ENCODE data around the gene OBSCN. TPM values are rescaled to one million over a fixed set of nuclear protein-coding genes. Genes with fewer than 3 reads are reported as not detected.
A peak's percentile ranks its signal among the peaks of the same experiment; 100 is the strongest.

Gene OBSCN
- total RNA-seq, result 18.3 TPM

- intact Hi-C loops (cut with DNase I), result no loop called here
- DNase-seq (ENCODE audit: low spot score) (no peak), ATAC-seq (peak; percentile 6)
Measured at GRCh38 chr1:228207851-228208821, at the start of gene OBSCN. OBSCN (plus strand) TSS chr1:228208044; CDS start chr1:228211784, 3,740 bp downstream.

- DNase-seq (ENCODE audit: low spot score), result no peak
- intact Hi-C loops (cut with DNase I), result no loop called here
- ATAC-seq, result no peak
Measured at GRCh38 chr1:228158151-228159007, 49.5 kb upstream of the OBSCN start.

- intact Hi-C loops (cut with DNase I), result no loop called here
- no peak for ATAC-seq
- no peak for DNase-seq (ENCODE audit: low spot score)
Measured at GRCh38 chr1:228159008-228159665, 48.7 kb upstream of the OBSCN start.

- no peak for ATAC-seq
- DNase-seq (ENCODE audit: low spot score), result no peak
- intact Hi-C loops (cut with DNase I), result no loop called here
Measured at GRCh38 chr1:228160201-228160761, 47.6 kb upstream of the OBSCN start.

- intact Hi-C loops (cut with DNase I), result no loop called here
- DNase-seq (ENCODE audit: low spot score), result no peak
- ATAC-seq, result no peak
Measured at GRCh38 chr1:228161362-228161761, 46.5 kb upstream of the OBSCN start.

GRCh38 chr1:228161866-228162265, 46.0 kb upstream of the OBSCN start:
- ATAC-seq, result no peak
- intact Hi-C loops (cut with DNase I), result no loop called here
- no peak for DNase-seq (ENCODE audit: low spot score)

- intact Hi-C loops (cut with DNase I), result no loop called here
- DNase-seq (ENCODE audit: low spot score), result no peak
- ATAC-seq, result no peak
Measured at GRCh38 chr1:228162286-228163006, 45.4 kb upstream of the OBSCN start.

GRCh38 chr1:228163007-228163753, 44.7 kb upstream of the OBSCN start:
- peak; percentile 75 for DNase-seq (ENCODE audit: low spot score)
- no peak for ATAC-seq
- intact Hi-C loops (cut with DNase I), result no loop called here

- ATAC-seq (no peak), DNase-seq (ENCODE audit: low spot score) (no peak)
- intact Hi-C loops (cut with DNase I), result no loop called here
Measured at GRCh38 chr1:228163776-228164519, 43.9 kb upstream of the OBSCN start.

- peak; percentile 64 for DNase-seq (ENCODE audit: low spot score)
- intact Hi-C loops (cut with DNase I), result no loop called here
- ATAC-seq, result no peak
Measured at GRCh38 chr1:228164561-228165371, 43.1 kb upstream of the OBSCN start.

GRCh38 chr1:228165372-228166169, 42.3 kb upstream of the OBSCN start, which contains the start of gene IBA57:
IBA57 (plus strand) TSS chr1:228165804; CDS start chr1:228165817, 13 bp downstream.
- intact Hi-C loops (cut with DNase I), result no loop called here
- peak; percentile 93 for ATAC-seq
- DNase-seq (ENCODE audit: low spot score), result peak; percentile 99

- ATAC-seq (peak; percentile 29), DNase-seq (ENCODE audit: low spot score) (peak; percentile 83)
- intact Hi-C loops (cut with DNase I), result no loop called here
Measured at GRCh38 chr1:228166170-228166936, 41.5 kb upstream of the OBSCN start.

GRCh38 chr1:228168563-228169270, 39.1 kb upstream of the OBSCN start:
- no peak for DNase-seq (ENCODE audit: low spot score)
- no peak for ATAC-seq
- intact Hi-C loops (cut with DNase I), result no loop called here

- no peak for DNase-seq (ENCODE audit: low spot score)
- ATAC-seq, result no peak
- intact Hi-C loops (cut with DNase I), result no loop called here
Measured at GRCh38 chr1:228169345-228169744, 38.5 kb upstream of the OBSCN start.
